GM12892 (cell line): Measurements from ENCODE around the gene GNAZ.

Experiments
- DNase-seq: peaks from one replicate; pipeline ENCODE4 v3.0.0; 2011; ENCODE audit not compliant: insufficient read length
- FAIRE-seq: peaks from 2 replicates; lab custom pipeline; 2011; peaks lifted over from hg19 to GRCh38; lab: Jason Lieb, UNC
- POLR2A ChIP-seq: IDR thresholded peaks from 2 replicates; pipeline ENCODE4 v1.6.1; 2011; ENCODE audit warnings: low read depth, low read length, control low read depth
- POLR2AphosphoS5 ChIP-seq: IDR thresholded peaks from 2 replicates; pipeline ENCODE4 v1.6.1; 2011; ENCODE audit warnings: low read depth, low read length, control low read depth
- TAF1 ChIP-seq: IDR thresholded peaks from 2 replicates; pipeline ENCODE4 v1.6.1; 2011; ENCODE audit warnings: low read depth, mild to moderate bottlenecking, control low read depth, low read length, borderline replicate concordance

Gene GNAZ

DNA sequence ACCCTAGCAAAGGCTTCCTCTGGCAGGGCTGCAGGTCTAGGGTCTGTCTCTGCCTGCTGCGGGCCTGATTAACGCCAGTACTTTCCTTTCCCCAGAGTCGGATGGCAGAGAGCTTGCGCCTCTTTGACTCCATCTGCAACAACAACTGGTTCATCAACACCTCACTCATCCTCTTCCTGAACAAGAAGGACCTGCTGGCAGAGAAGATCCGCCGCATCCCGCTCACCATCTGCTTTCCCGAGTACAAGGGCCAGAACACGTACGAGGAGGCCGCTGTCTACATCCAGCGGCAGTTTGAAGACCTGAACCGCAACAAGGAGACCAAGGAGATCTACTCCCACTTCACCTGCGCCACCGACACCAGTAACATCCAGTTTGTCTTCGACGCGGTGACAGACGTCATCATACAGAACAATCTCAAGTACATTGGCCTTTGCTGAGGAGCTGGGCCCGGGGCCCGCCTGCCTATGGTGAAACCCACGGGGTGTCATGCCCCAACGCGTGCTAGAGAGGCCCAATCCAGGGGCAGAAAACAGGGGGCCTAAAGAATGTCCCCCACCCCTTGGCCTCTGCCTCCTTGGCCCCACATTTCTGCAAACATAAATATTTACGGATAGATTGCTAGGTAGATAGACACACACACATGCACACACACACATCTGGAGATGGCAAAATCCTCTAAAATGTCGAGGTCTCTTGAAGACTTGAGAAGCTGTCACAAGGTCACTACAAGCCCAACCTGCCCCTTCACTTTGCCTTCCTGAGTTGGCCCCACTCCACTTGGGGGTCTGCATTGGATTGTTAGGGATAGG lies 52.9 kb downstream of the GNAZ start:
- DNase-seq: no peak
- TF ChIP-seq POLR2A (no peak), POLR2AphosphoS5 (no peak), TAF1 (no peak)
- FAIRE-seq: no peak

DNA sequence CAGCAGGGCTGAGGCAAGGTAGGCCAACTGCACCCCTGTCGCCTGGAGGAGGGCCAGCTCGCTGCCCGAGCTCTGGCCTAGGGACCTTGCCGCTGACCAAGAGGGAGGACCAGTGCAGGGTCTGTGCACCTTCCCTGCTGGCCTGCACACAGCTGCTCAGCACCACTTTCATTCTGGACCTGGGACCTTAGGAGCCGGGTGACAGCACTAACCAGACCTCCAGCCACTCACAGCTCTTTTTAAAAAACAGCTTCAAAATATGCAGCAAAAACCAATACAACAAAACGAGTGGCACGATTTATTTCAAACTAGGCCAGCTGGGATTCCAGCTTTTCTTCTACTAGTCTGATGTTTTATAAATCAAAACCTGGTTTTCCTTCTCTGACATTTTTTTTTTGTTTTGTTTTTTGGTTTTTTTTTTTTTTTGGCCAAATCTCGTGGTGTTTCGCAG lies 53.5 kb downstream of the GNAZ start:
- TF ChIP-seq POLR2AphosphoS5: no peak
- no peak for TF ChIP-seq TAF1
- no peak for TF ChIP-seq POLR2A
- no peak for DNase-seq
- FAIRE-seq: no peak

- TF ChIP-seq POLR2AphosphoS5 (no peak), POLR2A (no peak), TAF1 (no peak)
- no peak for FAIRE-seq
- DNase-seq: no peak
These were observed 54.5 kb downstream of the GNAZ start for GRCh38 chr22:23124611-23125511.

DNA sequence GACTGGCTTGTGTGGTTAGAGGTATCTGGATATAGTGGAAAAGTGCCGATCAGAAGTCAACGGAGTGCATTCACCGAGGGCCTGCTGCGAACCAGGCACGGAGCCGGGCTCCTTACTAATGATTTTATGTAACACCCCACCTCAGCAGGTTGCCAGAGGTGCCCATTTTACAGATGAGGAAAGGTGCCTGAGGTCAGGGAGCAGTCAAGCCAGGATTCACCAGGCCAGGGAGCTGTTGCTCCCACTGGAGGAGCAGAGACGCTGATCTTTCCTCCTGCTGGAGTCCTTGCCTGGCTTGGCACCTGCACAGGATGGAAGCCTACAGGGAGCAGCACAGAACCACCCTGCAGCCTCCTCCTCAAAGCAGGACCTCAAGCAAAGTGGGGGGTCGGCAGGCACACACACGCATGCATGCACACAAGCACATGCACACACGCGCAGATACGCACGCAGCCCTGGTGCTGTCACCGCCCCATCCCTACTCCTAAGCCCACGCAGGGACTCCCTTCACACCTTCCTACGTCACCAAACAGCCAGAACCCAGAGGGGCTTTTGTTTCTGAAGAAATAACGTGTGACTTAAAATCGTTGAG lies 55.3 kb downstream of the GNAZ start:
- DNase-seq (no peak), FAIRE-seq (no peak)
- TF ChIP-seq POLR2AphosphoS5: no peak

GRCh38 chr22:23126165-23127054 lies 56.1 kb downstream of the GNAZ start:
- DNase-seq (no peak), FAIRE-seq (no peak)
- no peak for TF ChIP-seq TAF1
- no peak for TF ChIP-seq POLR2A
- no peak for TF ChIP-seq POLR2AphosphoS5

- TF ChIP-seq POLR2A: no peak
- no peak for TF ChIP-seq TAF1
- TF ChIP-seq POLR2AphosphoS5: no peak
- DNase-seq (no peak), FAIRE-seq (no peak)
These were observed 56.9 kb downstream of the GNAZ start for GRCh38 chr22:23127055-23127756.

DNA sequence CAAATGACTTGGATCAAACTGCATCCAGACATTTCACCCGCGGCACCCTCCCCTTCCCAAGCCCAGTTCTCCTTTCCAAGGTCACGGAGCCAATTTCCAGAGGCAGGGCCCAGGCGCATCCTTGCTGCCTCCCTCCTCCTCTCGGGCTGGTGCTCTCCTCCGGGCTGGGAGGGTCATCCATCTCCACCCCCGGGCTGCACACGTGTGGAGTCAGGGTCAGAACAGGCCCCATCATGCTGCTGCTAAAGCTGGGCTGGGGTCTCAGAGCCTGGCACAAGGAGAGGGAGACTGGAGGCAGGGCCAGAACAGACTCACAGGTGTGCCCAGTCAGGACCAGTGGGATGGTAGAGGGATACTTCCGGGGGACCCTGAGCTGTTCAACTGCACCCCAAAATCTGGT lies 57.5 kb downstream of the GNAZ start:
- TF ChIP-seq TAF1 (no peak), POLR2A (no peak), POLR2AphosphoS5 (no peak)
- FAIRE-seq: no peak
- no peak for DNase-seq

GRCh38 chr22:23128269-23129108 lies 58.2 kb downstream of the GNAZ start:
- peak; percentile 81 for DNase-seq
- TF ChIP-seq POLR2AphosphoS5: no peak
- no peak for TF ChIP-seq TAF1
- TF ChIP-seq POLR2A: no peak
- FAIRE-seq: peak; percentile 95

- TF ChIP-seq POLR2A (no peak), POLR2AphosphoS5 (no peak)
- DNase-seq (no peak), FAIRE-seq (no peak)
These were observed 58.8 kb downstream of the GNAZ start for GRCh38 chr22:23129149-23129548.
